Activated naive CD8-positive, alpha-beta T cell treated with anti-CD3 and anti-CD28 coated beads, Interleukin-2, amount 10 ng/mL, durations not matched to agents 7 days and 5 days (primary cell): ENCODE measurements around the gene PCP2. TPM values are rescaled to one million over a fixed set of nuclear protein-coding genes. Genes with fewer than 3 reads are reported as not detected.

Experiments
- ATAC-seq: fragments of 150-1000 bp; cut with Tn5 transposase; one replicate; pipeline ENCODE4 v1.10.0; 2021; ENCODE audit warnings: low read depth, moderate library complexity
- POLR2A ChIA-PET: fragments of 350-600 bp; sonication (Branson Sonifier 250); formaldehyde crosslinking; loops from one replicate; lab custom pipeline; 2021; ENCODE audit warnings: antibody characterized with exemption; lab: Charles Lee
- DNase-seq: peaks from one replicate; pipeline ENCODE4 v3.0.0; 2021
- H3K27ac Mint-ChIP-seq: one replicate; pipeline ENCODE4 v1.8.0; 2022; ENCODE audit warnings: mild to moderate bottlenecking, mixed read lengths
- H3K27me3 Mint-ChIP-seq: one replicate; pipeline ENCODE4 v1.8.0; 2022; ENCODE audit warnings: mild to moderate bottlenecking, moderate library complexity, mixed read lengths
- H3K36me3 Mint-ChIP-seq: one replicate; pipeline ENCODE4 v1.8.0; 2021; ENCODE audit warnings: mild to moderate bottlenecking, mixed read lengths
- H3K4me1 Mint-ChIP-seq: one replicate; pipeline ENCODE4 v1.8.0; 2021; ENCODE audit warnings: mixed read lengths
- H3K4me3 Mint-ChIP-seq: one replicate; pipeline ENCODE4 v1.8.0; 2022; ENCODE audit warnings: mild to moderate bottlenecking, moderate library complexity, mixed read lengths
- H3K9me3 Mint-ChIP-seq: one replicate; pipeline ENCODE4 v1.8.0; 2021; ENCODE audit warnings: mixed read lengths
- total RNA-seq, 2 experiments: library from RNA; stranded (reverse); gene quantifications; one replicate each; pipeline ENCODE4 v1.2.3, GENCODE V29; 2021

The PCP2 gene
- total RNA-seq, 2 experiments from 2014 or later = 2.6 to 4.8 TPM

- Mint-ChIP-seq H3K4me1 (peaks cover 28% of the 10 kb centered on the region), H3K27ac (peak within 1 kb of the TSS; percentile 100), H3K36me3 (peaks cover 6% of the 10 kb centered on the region), H3K27me3 (no peaks in the 10 kb centered on the region), H3K4me3 (peak within 1 kb of the TSS; percentile 98), H3K9me3 (no peaks in the 10 kb centered on the region)
- DNase-seq (peak; percentile 91), ATAC-seq (peak; percentile 98)
- POLR2A ChIA-PET = interaction anchor here (0.7 to 2.5 kb wide), 19 partner anchors 9 to 284 kb away, joined by 3 to 16 read pairs (median 4); partner anchors contain the start of genes MCOLN1, RETN and TRAPPC5
Observed at GRCh38 chr19:7629347-7630054, 4.0 kb downstream of the PCP2 start, which contains the start of the genes PET100 and XAB2. TSS of gene PET100 (plus strand) at chr19:7629793. CDS start at chr19:7629834, 41 bp downstream. TSS of gene XAB2 (minus strand) at chr19:7629545. CDS start at chr19:7629527, 18 bp downstream.

- ATAC-seq (no peak), DNase-seq (no peak)
- POLR2A ChIA-PET = interaction anchor here (0.8 to 2.5 kb wide), 11 partner anchors 16 to 283 kb away, joined by 3 to 16 read pairs (median 4); partner anchors contain the start of genes MCOLN1, RETN and TRAPPC5
- Mint-ChIP-seq H3K36me3 (peaks cover 8% of the 10 kb centered on the region), H3K4me3 (peak overlapping the region; percentile 98), H3K4me1 (peaks cover 28% of the 10 kb centered on the region), H3K27ac (peak overlapping the region; percentile 100), H3K27me3 (no peaks in the 10 kb centered on the region), H3K9me3 (no peaks in the 10 kb centered on the region)
Observed at GRCh38 chr19:7628589-7629311, 4.8 kb downstream of the PCP2 start.

- H3K4me1 Mint-ChIP-seq = peaks cover 28% of the 10 kb centered on the region
- no peak overlapping the region for H3K4me3 Mint-ChIP-seq
- H3K27ac Mint-ChIP-seq = no peak overlapping the region
Observed at GRCh38 chr19:7627166-7627565, 6.4 kb downstream of the PCP2 start.

GRCh38 chr19:7625763-7626372 lies 7.7 kb downstream of the PCP2 start:
- POLR2A ChIA-PET = no interaction called here
- Mint-ChIP-seq H3K27me3 (no peaks in the 10 kb centered on the region), H3K4me3 (no peak overlapping the region), H3K9me3 (no peaks in the 10 kb centered on the region), H3K36me3 (peaks cover 15% of the 10 kb centered on the region), H3K4me1 (peaks cover 23% of the 10 kb centered on the region), H3K27ac (no peak overlapping the region)
- ATAC-seq (no peak), DNase-seq (no peak)

More at GRCh38 chr19:7627166-7627565, 6.4 kb downstream of the PCP2 start:
- Mint-ChIP-seq H3K36me3 (peaks cover 11% of the 10 kb centered on the region), H3K27me3 (no peaks in the 10 kb centered on the region), H3K9me3 (no peaks in the 10 kb centered on the region)
- POLR2A ChIA-PET = interaction anchor here (0.6 kb wide), 1 partner anchor 89 kb away, joined by 4 read pairs; no protein-coding TSS in a partner anchor
- no peak for DNase-seq
- no peak for ATAC-seq

GRCh38 chr19:7624810-7625209 lies 8.7 kb downstream of the PCP2 start:
- no peaks in the 10 kb centered on the region for H3K9me3 Mint-ChIP-seq
- peaks cover 15% of the 10 kb centered on the region for H3K36me3 Mint-ChIP-seq
- ATAC-seq = no peak
- H3K4me3 Mint-ChIP-seq = no peak overlapping the region
- peaks cover 15% of the 10 kb centered on the region for H3K4me1 Mint-ChIP-seq
- no peak for DNase-seq
- no peaks in the 10 kb centered on the region for H3K27me3 Mint-ChIP-seq
- POLR2A ChIA-PET = no interaction called here
- no peak overlapping the region for H3K27ac Mint-ChIP-seq

GRCh38 chr19:7623725-7624603 lies 9.6 kb downstream of the PCP2 start:
- no peak overlapping the region for H3K4me3 Mint-ChIP-seq
- no peaks in the 10 kb centered on the region for H3K9me3 Mint-ChIP-seq
- H3K36me3 Mint-ChIP-seq = peaks cover 11% of the 10 kb centered on the region
- no peaks in the 10 kb centered on the region for H3K27me3 Mint-ChIP-seq
- POLR2A ChIA-PET = no interaction called here
- ATAC-seq (no peak), DNase-seq (no peak)
- H3K4me1 Mint-ChIP-seq = peaks cover 12% of the 10 kb centered on the region
- no peak overlapping the region for H3K27ac Mint-ChIP-seq

GRCh38 chr19:7622933-7623685 lies 10.4 kb downstream of the PCP2 start:
- Mint-ChIP-seq H3K9me3 (no peaks in the 10 kb centered on the region), H3K4me3 (no peak overlapping the region), H3K4me1 (peaks cover 4% of the 10 kb centered on the region), H3K27me3 (no peaks in the 10 kb centered on the region), H3K27ac (no peak overlapping the region), H3K36me3 (peaks cover 16% of the 10 kb centered on the region)
- POLR2A ChIA-PET = no interaction called here
- no peak for ATAC-seq
- DNase-seq = no peak

GRCh38 chr19:7620442-7621412 lies 12.8 kb downstream of the PCP2 start:
- H3K27ac Mint-ChIP-seq = no peak overlapping the region
- H3K27me3 Mint-ChIP-seq = no peaks in the 10 kb centered on the region
- DNase-seq (no peak), ATAC-seq (no peak)
- H3K4me1 Mint-ChIP-seq = no peaks in the 10 kb centered on the region
- peaks cover 16% of the 10 kb centered on the region for H3K36me3 Mint-ChIP-seq
- H3K9me3 Mint-ChIP-seq = no peaks in the 10 kb centered on the region
- POLR2A ChIA-PET = interaction anchor here (1.5 kb wide), 1 partner anchor 9 kb away, joined by 3 read pairs; the partner anchor contains the start of gene PET100
- H3K4me3 Mint-ChIP-seq = no peak overlapping the region

GRCh38 chr19:7619671-7620441 lies 13.7 kb downstream of the PCP2 start:
- H3K36me3 Mint-ChIP-seq = peaks cover 16% of the 10 kb centered on the region
- ATAC-seq = no peak

GRCh38 chr19:7618771-7619510 lies 14.6 kb downstream of the PCP2 start:
- peaks cover 14% of the 10 kb centered on the region for H3K36me3 Mint-ChIP-seq
- H3K27me3 Mint-ChIP-seq = no peaks in the 10 kb centered on the region
- POLR2A ChIA-PET = interaction anchor here (0.6 to 1.5 kb wide), 3 partner anchors 11 to 130 kb away, joined by 3 to 4 read pairs (median 3); partner anchors contain the start of genes PET100 and XAB2
- DNase-seq (no peak), ATAC-seq (no peak)
- H3K9me3 Mint-ChIP-seq = no peaks in the 10 kb centered on the region
- no peaks in the 10 kb centered on the region for H3K4me1 Mint-ChIP-seq
- H3K27ac Mint-ChIP-seq = no peak overlapping the region
- H3K4me3 Mint-ChIP-seq = no peak overlapping the region

More at GRCh38 chr19:7619671-7620441, 13.7 kb downstream of the PCP2 start:
- Mint-ChIP-seq H3K4me3 (no peak overlapping the region), H3K27ac (no peak overlapping the region), H3K27me3 (no peaks in the 10 kb centered on the region), H3K9me3 (no peaks in the 10 kb centered on the region), H3K4me1 (no peaks in the 10 kb centered on the region)
- POLR2A ChIA-PET = interaction anchor here (0.6 to 1.5 kb wide), 2 partner anchors 10 to 130 kb away, joined by 3 read pairs; partner anchors contain the start of gene PET100
- DNase-seq = no peak
